SK-N-SH (cell line): ENCODE data around the gene GSC.

ENCODE experiments used
- CHD2 ChIP-seq: fragments of 150-350 bp; IDR thresholded peaks from 2 replicates; pipeline ENCODE4 v1.6.1; 2018; ENCODE audit warnings: low read length; ENCODE audit not compliant: partially characterized antibody
- CTCF ChIP-seq: fragments of 200-600 bp; sonication (generic); IDR thresholded peaks from 2 replicates; pipeline ENCODE4 v1.6.1; 2017; ENCODE audit warnings: antibody characterized with exemption, mild to moderate bottlenecking, moderate library complexity
- GATA2 ChIP-seq: sonication (generic); formaldehyde crosslinking; IDR thresholded peaks from 2 replicates; pipeline ENCODE4 v1.5.0; 2020; ENCODE audit warnings: mild to moderate bottlenecking, missing genetic modification reagents
- MAX ChIP-seq: IDR thresholded peaks from 2 replicates; pipeline ENCODE4 v1.4.0; 2012; ENCODE audit warnings: low read depth
- NFIC ChIP-seq: IDR thresholded peaks from 2 replicates; pipeline ENCODE4 v1.4.0; 2012; ENCODE audit warnings: borderline replicate concordance
- POLR2AphosphoS5 ChIP-seq: IDR thresholded peaks from 2 replicates; pipeline ENCODE4 v1.6.1; 2012; ENCODE audit warnings: low read depth, low read length
- RAD21 ChIP-seq: IDR thresholded peaks from 2 replicates; pipeline ENCODE4 v1.6.1; 2012; ENCODE audit warnings: mild to moderate bottlenecking, low read length
- RFX5 ChIP-seq: IDR thresholded peaks from 2 replicates; pipeline ENCODE4 v1.6.1; 2012; ENCODE audit warnings: mild to moderate bottlenecking, improper control_type of control experiment, low read length
- TF ChIP-seq, protein P1 (sequence below): fragments of 150-350 bp; IDR thresholded peaks from 2 replicates; pipeline ENCODE4 v1.6.1; 2017; ENCODE audit warnings: antibody characterized with exemption, low read length, low read depth, borderline replicate concordance
- TF ChIP-seq, protein P2 (sequence below): IDR thresholded peaks from 2 replicates; pipeline ENCODE4; 2012

GRCh38 chr14:94751321-94751720, 18.6 kb downstream of the GSC start:
- no peak for TF ChIP-seq POLR2AphosphoS5
- no peak for TF ChIP-seq CTCF
- TF ChIP-seq RFX5: no peak
- TF ChIP-seq, protein P1, sequence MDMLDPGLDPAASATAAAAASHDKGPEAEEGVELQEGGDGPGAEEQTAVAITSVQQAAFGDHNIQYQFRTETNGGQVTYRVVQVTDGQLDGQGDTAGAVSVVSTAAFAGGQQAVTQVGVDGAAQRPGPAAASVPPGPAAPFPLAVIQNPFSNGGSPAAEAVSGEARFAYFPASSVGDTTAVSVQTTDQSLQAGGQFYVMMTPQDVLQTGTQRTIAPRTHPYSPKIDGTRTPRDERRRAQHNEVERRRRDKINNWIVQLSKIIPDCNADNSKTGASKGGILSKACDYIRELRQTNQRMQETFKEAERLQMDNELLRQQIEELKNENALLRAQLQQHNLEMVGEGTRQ: no peak
- TF ChIP-seq NFIC: no peak
- TF ChIP-seq GATA2 (CRISPR knock-in tag): no peak
- no peak for TF ChIP-seq RAD21
- TF ChIP-seq MAX: no peak
- TF ChIP-seq, protein P2, sequence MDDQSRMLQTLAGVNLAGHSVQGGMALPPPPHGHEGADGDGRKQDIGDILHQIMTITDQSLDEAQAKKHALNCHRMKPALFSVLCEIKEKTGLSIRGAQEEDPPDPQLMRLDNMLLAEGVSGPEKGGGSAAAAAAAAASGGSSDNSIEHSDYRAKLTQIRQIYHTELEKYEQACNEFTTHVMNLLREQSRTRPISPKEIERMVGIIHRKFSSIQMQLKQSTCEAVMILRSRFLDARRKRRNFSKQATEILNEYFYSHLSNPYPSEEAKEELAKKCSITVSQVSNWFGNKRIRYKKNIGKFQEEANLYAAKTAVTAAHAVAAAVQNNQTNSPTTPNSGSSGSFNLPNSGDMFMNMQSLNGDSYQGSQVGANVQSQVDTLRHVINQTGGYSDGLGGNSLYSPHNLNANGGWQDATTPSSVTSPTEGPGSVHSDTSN: no peak
- no peak for TF ChIP-seq CHD2
